RPMI8226 (cell line): Measurements from ENCODE around the gene DUSP10.

Experiments used
- DNase-seq: peaks from one replicate; pipeline ENCODE4 v3.0.0-alpha.2; 2015

The DUSP10 gene

DNA sequence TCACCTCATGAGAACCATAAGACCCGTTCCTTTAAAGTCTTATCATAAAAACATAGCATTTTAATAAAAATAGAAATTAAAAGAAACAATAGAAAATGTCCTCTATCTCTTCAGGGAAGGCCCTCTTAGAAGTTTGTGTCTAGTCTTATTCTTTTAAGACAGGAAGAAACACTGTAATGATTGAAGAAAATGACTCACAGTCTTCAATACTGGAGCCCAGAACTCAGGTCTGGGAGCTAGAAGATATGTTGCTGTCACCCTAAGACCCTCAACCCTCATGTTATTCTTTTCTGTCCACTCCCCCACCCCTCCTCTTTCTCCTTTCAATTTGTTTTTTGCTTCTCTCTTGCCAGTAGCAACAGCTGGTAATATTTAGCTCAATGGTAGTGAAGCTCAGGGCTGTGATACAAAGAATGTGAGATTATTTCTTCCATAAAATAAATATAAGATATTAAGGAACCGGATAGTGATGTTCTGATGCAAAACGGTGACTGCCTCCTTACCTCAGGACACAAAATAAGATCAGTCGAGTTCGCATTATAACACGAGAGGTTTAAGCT lies 12.0 kb downstream of the DUSP10 start:
- no peak for DNase-seq

DNA sequence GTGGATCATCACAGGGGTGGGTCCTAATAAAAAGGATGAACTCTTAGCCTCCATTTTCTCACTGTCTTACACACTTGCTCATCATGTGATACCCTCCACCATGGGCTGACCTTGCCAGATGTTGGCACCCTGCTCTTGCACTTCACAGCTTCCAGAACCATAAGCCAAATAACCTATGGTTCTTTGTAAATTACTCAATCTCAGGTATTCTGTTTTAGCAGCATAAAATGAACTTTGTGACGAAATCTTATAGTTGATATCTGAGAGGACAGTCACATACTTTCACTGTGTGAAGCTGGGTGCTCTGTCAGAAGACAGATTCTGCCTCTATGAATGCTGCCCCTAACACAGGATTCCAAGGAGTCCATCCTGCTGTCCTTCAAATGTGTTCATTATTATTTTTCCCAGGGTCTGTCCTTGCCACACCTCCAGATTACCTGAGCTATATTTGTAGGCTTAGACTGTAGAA lies 13.8 kb downstream of the DUSP10 start:
- DNase-seq, result no peak

DNA sequence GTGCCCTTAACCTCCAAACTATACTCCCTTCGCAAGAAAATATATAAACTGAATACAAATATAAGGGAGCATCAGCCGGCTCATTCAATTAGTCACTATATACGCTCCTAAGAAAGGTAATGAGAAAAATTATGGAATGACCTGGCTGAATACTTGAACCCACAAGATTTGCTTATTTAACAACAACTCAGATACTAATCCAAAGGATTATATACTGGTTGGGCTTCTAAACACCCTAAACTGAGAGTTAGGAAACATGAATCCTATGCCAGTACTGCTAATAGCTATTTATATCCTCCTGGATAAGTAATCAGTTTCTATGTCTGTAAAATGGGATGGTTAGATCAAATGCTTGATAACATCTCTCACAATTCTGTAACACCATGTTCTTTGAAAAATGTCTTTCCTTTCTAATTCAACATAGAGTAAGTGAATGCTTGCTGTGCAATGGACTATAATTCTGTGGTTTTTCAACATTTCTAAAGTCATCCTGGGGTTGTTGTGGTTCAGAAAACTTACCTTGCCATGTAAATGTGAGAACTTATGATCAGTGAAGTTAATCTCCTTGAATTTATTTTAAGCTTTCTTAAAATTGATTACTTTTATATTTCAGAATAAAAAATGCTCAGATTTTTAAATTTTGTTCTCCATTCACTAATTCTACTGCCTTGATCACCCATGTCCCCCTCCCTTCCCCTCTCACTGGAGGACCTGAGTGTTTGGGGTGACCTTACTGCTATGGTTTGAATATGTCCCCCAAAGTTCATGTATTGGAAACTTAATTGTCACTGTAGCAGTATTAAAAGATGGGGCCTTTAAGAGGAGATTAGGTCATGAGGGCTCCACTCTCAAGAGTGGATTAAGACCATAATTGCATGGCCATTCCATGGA lies 14.5 kb downstream of the DUSP10 start:
- DNase-seq, result no peak

DNA sequence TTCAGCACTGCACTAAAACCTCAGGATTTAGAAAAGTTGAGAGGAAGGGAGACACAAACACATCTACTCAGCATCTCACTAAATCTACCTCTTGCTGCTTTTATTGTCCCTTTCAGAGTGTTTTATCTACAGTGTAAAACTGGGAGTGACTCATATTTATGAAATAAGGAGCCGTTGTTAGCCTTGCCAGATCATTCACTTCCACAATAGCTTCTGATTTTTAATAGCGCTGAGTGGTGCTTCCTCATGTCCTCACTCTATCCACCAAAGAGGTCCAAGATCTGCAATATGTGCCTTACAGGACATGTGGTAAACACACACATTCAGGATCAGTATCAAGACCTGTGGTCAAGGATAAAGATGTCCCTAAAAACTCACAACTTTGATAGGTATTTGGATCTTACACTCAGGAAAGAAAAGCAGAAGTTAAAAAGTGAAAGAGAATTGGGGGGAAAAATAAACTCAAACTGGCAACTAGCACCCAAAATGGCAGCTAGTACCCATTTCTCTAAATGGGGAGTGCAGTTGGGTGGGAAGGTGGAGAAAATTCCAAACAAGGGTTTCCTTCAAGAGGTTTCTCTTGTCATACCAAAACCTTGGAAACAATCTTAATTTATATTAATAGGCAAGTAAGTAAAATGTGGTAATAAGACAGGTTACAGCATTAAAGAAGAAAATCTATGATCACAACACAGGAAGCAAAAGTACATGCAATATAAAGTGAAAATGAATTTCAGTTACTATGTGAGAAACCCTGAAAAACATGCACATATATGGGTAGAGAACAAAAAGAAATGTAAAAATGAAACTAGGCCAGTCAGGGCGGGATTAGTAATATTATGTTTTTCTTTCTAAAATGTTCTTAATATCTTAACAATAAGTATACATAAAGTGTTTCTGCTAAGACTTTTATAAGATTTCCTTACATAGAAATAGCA lies 15.9 kb downstream of the DUSP10 start:
- no peak for DNase-seq

DNA sequence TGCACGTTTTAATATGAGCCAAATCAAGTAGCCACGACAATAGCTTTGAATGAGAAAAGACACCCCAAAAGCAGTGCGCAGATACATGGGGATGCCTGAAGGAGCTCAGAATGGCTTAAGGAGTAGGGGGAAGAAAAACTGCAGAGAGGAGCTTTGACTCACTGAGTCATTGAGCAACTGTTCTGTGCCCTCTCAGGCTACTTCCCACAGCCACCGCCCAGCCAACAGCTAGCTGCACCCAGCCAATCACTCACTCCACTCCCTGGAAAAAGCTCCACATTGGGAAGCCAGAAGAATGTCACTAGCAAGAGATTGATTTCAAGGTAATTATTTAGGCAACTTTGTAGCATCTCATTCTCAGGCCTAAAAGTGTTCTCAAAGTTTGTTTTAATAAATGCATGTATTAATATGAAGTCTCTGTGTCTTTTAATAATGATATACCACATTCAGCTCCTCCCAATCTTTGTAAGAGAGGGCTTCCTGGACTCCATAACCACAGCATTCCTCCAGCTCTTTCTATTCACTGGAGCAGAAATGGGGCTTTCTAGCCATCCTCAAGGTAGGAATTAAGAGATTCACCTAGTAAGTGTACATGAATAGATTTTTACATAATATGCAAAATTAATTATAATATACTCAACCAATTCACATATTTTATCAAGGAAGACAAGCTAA lies 16.8 kb downstream of the DUSP10 start:
- no peak for DNase-seq

DNA sequence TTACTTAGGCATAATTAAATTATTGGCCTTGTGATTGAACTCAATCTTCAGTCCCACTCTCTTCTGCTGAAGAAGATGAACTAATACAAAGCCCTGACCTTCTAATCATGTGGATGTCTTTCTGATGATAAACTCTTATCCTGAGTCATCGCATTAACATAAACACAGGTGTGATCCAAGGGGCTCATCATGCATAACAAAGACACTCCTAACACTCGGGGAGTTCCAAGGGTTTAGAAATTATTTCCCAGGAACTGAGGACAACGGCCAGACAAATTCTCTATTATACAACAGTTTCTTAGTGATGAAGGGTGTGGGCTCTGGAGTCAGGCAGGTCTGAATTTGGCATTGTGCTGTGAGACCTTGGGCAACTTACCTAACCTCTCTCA lies 18.0 kb downstream of the DUSP10 start:
- no peak for DNase-seq

DNA sequence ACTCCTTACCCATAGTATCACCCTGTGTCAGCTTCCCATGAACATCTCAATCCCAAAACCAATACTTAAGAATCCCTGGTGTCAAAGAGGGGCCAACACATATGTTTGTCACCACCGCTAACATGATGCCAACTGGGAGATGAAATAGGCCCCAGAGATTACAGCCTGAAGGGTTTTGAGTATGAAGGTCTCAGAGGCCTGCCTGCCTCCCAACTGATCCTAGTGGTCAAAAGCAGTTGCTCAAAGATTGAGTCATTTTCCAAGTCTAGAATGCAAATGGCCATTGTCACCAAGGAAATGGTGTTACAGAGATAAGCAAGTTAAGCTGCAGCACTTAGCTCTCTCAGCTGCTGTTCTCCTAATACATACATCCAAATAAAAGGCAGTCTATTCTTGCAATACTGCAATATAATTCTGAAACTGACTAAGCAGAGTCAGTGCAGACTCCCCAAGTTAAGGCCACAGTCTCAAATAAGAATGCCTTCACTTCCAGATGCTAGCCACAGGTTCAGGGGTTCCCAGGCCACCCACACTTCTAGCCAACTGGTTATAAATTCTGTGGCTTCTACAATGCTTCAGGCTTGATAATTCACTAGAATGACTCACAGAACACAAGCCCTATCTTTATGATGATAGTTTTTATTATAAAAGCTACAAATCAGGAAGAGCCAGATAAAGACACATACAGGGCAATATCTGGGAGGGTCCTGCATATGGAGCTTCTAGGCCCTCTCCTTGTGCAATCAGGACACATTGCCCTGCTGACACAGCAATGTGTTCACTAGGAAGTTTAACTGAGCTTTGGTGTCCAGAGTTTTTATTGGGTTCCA lies 18.7 kb downstream of the DUSP10 start:
- DNase-seq, result no peak

DNA sequence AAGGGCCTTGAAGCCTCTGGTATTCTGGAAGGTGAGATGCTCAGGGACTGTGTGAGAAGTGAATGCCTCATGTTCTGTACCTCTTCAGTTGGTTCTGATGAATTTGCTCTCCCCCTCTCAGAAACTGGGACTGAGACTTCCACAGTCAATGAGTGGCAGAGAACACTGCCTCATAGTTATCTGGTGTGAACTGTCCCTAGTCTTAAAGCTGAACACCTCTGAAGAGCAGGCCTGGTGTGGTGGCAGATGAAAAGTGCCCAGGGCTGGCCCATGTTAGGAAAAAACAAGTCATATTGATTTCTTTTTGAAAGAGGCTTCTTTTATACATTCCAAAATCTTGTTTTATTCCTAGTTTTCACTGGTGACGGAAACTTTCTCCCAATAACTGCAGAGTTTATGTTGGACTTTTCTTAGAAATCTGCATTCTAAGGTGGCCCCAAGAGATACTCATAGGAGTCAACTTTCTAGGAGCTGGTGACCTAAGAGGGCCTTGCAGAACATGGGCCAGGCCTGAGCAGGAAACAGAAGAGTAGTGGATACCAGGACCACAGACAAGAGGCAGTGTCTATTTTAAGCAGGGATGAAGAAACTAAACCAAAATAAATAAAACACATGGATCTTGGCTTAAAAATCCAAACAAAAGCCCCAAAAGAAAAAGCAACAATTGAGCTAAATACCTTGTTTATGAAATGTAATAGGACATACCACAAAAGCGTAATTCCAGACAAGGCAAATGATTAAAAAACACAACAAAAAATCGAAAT lies 19.5 kb downstream of the DUSP10 start:
- no peak for DNase-seq

DNA sequence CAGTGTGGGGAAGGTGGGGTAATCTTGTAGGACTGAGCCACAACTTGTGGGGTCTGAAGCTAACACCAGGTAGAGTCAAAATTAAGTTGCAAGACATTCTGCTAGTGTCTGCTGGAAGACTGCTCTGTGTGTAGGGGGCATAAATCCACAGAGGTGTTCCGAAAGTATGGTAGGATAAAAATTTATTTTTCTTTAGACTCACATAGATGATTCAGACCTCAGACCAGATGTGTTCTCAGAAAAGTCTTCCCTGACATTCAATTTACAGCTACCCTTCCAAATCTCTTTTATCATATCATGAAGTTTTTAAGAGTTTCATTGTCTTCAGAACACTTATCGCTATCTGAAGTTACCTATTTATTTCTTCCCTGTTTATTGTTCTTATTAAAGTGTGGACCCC lies 21.3 kb downstream of the DUSP10 start:
- no peak for DNase-seq

DNA sequence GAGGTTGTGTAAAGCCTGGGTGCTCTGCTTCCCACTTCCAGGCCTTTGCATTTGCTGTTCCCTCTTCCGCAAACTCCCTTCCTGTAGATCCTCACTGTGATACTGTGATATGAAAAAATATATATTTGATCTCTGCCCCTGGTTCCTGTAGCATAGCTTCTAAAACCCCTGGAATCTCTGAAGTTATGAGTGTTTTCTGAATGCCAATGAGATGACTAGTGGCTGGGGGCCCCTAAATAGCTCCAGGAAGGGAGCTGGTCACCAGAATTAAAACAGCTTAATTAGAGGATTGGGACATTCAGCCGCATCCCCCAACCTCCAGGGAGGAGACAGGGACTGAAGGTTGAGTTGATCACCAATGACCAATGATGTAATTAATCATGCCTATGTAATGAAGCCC lies 21.9 kb downstream of the DUSP10 start:
- DNase-seq, result no peak

DNA sequence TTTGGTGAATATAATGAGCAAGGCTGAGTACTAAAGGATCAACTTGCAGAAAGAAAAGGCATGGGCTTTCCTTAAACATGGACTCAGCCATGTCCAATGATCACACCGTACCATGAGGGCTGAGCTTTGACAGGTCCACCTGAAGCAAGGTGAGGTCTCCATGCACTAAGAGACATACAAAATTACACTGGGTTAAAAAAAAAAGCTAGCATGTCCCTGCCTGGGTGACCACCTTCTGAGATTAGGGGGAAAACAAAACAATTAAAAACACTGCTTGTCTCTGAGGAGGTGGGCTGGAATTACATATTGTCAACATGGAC lies 22.7 kb downstream of the DUSP10 start:
- no peak for DNase-seq

DNA sequence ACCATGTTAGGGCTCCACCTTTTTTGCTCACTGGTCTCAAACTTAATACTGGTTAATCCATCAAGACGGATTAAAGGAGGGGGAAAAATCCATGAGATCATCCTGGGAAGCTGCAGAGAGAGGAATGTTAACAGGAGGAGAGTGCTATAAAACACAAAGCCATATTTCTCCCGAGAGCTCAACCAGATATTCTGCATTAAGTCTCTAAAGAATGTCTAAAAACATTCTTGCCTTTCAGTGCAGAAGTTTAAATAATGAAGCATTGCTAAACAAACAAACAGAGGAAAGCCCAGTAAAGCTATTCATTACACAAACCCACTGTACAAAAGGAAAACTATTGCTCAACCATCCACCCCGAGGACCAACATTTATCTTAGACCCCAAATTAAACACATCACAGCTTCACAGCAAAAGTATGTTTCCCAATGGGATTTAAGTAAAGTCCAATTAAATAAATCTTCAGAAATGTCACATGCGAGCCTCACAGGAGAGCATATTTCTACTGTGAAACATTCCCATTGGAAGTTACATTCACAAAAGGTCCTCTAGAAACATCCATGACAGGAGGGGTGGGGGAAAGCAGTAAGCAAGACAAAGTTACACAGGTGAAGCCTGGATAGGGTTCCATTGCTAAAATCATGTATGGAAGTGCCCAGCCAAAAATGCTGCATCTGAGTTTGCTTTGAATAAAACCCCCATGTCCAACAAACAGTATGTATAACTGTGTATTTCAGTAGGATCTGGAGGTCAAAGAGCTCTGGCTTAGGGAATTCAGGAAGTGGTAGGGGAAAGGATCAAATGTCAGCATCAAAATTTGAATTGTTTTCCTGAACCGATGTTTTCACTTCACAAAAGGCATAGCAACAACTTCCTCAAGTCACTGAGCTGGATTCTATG lies 23.3 kb downstream of the DUSP10 start:
- no peak for DNase-seq

DNA sequence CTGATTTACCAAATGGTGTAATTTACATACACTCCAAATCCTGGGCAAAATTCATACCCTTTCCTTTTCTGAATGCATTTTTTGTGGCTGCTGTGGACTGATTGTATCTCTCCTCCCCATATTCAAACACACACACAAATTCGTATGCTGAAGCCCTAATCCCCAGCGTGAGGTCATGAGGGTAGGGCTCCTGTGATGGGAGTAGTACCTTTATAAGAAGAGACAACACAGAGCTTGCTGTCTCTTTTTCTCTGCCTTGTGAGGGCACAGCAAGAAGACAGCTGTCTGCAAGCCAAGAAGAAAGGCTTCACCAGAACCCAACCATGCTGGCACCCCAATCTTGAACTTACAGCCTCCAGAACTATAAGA lies 24.4 kb downstream of the DUSP10 start:
- DNase-seq, result no peak

DNA sequence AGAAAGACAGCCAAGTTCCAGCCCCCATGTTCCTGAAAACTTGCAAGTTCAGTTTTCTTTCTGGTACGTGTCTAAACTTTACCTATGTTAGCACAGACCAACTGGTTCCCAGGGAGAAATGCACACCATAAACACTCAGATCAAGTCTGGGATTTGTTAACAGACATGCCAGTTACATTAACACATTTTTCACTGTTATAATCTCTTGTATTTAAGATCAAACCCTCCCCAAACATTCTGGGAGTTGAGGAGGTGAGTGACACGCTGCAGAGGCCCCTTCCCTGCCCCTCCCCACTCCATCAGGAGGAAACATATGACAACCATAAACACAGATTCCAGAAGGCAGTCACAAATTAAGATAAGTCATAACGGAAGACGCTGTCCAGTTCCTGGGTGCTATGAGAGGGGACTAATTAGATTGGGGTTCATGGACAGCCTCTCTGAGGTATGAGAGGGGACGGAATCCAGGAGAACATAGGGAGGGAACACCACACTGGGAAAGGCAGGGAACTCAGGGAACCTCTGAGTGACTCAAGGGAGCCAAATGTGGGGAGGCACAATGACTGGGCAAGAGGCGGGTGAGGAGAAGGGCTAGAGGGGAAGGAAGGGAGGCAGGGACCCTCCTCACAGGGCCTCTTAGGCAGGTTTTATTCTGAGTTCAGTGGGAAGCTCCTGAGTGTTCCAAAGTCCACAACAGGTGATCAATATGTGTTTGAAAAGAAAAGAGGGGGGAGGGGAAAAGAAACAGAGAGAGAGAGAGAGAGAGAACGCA lies 25.0 kb downstream of the DUSP10 start:
- no peak for DNase-seq

DNA sequence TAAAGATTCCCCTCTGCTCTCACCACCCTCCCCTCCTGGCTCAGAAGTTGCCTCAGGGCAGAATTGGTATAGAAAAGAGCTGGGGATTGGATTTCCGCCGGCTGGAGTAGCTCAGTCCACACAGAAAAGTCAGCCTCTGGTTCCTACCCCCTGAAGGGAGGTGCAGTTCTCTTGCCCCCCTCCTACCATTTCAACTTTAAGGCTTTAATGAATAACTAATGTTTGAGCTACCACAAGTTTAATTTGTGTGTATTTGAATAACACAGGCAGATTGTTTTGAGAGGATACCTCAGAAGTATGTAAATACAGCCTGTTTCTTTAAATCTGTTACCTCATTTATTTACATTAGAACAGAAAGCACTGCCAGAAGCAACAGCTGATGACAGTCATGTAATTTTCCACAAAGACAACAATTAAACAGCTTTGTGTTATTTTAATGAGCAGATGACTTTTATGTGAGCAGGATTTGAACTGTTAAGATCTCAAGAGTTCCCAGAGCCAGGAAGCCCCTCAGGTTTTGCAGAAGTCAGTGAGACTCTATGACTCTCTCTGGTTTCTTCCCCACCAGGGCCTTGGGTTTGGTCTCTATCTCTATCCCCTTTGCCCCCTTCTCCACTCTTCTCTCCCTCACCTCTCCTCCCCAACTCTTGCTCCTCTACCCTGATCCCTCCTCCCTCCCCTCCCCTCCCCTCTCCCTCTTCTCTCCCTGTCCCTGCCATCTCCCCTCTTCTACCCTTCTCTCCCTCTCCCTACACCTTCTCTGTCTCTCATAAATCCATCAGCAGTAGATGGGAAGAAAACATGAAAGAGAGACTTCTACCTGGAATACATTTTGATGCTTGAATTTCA lies 26.3 kb downstream of the DUSP10 start:
- DNase-seq, result no peak

DNA sequence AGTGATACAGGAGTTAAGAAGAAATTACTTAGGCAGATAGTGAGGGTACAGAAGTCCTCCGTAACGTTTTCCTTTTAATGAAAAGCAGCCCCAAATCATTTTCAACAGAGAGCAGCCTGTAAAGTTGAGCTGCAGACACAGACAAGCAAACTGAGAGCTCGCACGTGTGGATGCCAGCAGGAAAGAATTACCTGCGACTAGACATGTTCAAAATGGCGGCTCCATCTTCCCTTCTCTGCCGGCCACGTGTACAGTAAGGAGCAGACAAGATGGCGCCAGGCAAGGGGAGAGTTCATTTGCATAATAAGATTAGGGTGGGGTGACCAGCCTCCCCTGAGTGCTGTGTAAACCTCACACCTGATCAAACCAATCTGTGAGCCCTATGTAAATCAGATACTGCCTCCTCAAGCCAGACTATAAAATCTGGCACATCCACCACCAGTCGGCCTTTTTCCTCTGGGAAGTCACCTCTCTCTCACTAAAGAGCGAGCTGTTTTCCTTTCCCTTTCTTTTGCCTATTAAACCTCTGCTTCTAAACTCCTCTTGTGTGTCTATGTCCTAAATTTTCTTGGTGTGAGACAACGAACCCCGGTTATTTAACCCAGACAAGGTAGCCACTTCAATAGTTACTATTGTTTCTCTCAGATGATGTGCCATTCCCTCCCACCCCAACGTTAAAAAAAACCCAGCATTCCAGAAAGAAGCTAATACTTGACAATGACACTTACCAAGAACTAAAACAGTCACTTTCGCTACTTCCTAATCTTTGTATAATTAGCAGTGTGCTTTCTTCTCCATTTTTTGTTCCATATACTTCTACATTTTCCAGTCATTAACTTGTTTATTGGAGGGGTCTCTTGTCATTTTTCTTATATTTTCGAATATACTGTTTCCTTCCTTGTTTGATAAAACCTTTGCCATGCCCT lies 27.4 kb downstream of the DUSP10 start:
- no peak for DNase-seq

DNA sequence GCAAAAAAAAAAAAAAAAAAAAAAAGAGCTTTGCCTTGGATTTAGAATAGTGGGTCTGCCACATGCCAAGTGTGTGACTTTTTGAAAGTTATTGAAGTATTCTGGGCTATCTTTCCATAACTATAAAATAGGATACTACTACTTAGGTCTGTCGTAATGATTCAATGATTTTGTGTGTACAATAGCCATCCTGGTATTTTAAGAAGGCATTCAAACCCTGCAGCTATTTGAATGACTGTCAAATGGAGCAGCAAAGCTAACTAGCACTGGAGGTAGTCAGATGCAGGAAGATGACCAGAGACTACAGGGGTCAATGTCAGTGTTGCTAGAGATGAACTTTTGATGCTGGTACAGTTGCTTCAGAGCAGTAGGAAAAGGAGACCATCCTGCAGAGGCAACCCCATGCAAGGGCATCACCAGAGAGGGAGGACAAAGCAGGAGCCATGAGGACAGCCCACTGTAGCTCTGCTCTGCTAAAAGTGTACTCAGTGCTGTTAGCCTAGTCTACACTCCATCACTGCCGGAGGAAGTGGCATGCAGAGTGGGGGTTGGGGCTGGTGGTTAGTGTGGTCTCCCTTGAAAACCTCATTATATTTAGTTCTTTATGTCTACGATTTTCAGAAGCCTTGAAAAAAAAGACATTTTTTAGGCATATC lies 29.0 kb downstream of the DUSP10 start:
- DNase-seq, result no peak
